Measurements from ENCODE around the gene CCL20. TPM values are rescaled to one million over a fixed set of nuclear protein-coding genes. Genes with fewer than 3 reads are reported as not detected.
"Not testable (repeated sequence)": the region's sequence is repeated elsewhere in the genome, so short reads cannot be mapped to it uniquely, and the experiment has no call there.

Gene CCL20
- total RNA-seq, 1 donor from 2014 or later, result not detected

DNA sequence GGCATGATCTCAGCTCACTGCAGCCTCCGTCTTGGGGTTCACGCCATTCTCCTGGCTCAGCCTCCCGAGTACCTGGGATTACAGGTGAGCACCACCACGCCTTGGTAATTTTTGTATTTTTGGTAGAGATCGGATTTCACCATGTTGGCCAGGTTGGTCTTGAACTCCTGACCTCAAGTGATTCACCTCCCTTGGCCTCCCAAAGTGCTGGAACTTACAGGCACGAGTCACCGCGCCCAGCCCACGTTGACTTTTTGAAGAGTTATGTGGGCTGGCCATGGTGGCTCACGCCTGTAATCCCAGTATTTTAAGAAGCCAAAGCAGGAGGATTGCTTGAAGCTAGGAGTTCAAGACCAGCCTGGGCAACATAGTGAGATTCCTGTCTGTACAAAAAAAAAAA is 20.8 kb downstream of the CCL20 start:
- H3K27ac Mint-ChIP-seq, result no peak overlapping the region
- no peaks in the 10 kb centered on the region for H3K4me1 Mint-ChIP-seq
- intact Hi-C loops (cut with micrococcal nuclease), result no loop called here
- H3K27me3 Mint-ChIP-seq, result peaks cover 6% of the 10 kb centered on the region
- TF ChIP-seq, protein P1, sequence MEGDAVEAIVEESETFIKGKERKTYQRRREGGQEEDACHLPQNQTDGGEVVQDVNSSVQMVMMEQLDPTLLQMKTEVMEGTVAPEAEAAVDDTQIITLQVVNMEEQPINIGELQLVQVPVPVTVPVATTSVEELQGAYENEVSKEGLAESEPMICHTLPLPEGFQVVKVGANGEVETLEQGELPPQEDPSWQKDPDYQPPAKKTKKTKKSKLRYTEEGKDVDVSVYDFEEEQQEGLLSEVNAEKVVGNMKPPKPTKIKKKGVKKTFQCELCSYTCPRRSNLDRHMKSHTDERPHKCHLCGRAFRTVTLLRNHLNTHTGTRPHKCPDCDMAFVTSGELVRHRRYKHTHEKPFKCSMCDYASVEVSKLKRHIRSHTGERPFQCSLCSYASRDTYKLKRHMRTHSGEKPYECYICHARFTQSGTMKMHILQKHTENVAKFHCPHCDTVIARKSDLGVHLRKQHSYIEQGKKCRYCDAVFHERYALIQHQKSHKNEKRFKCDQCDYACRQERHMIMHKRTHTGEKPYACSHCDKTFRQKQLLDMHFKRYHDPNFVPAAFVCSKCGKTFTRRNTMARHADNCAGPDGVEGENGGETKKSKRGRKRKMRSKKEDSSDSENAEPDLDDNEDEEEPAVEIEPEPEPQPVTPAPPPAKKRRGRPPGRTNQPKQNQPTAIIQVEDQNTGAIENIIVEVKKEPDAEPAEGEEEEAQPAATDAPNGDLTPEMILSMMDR (IDR thresholded peaks at IDR 0.05), result no peak
- ChIA-PET POLR2A (interaction anchor here (0.7 kb wide), 1 partner anchor 74 kb away, joined by 3 read pairs; no protein-coding TSS in a partner anchor), CTCF (no interaction called here)
- H3K4me3 Mint-ChIP-seq, result no peak overlapping the region
- H3K36me3 Mint-ChIP-seq (ENCODE audit: low read depth), result no peaks in the 10 kb centered on the region
- ATAC-seq (ENCODE audit: low read depth) (no peak), DNase-seq (no peak)
- no peaks in the 10 kb centered on the region for H3K9me3 Mint-ChIP-seq

GRCh38 chr2:227834916-227835650 is 21.4 kb downstream of the CCL20 start:
- ChIA-PET CTCF (no interaction called here), POLR2A (interaction anchor here (0.7 kb wide), 1 partner anchor 74 kb away, joined by 3 read pairs; no protein-coding TSS in a partner anchor)
- TF ChIP-seq, protein P1 (IDR thresholded peaks at IDR 0.05), result no peak
- no peak overlapping the region for H3K4me3 Mint-ChIP-seq
- ATAC-seq (ENCODE audit: low read depth), result no peak
- intact Hi-C loops (cut with micrococcal nuclease), result no loop called here
- H3K4me1 Mint-ChIP-seq, result no peaks in the 10 kb centered on the region
- peaks cover 6% of the 10 kb centered on the region for H3K27me3 Mint-ChIP-seq
- no peak overlapping the region for H3K27ac Mint-ChIP-seq
- no peaks in the 10 kb centered on the region for H3K9me3 Mint-ChIP-seq
- no peak for DNase-seq
- H3K36me3 Mint-ChIP-seq (ENCODE audit: low read depth), result no peaks in the 10 kb centered on the region

GRCh38 chr2:227839339-227840129 is 25.9 kb downstream of the CCL20 start:
- ATAC-seq (ENCODE audit: low read depth); CTCF ChIA-PET; POLR2A ChIA-PET; H3K4me3 Mint-ChIP-seq; H3K27me3 Mint-ChIP-seq; H3K9me3 Mint-ChIP-seq; H3K27ac Mint-ChIP-seq; H3K36me3 Mint-ChIP-seq (ENCODE audit: low read depth); intact Hi-C loops (cut with micrococcal nuclease); DNase-seq; H3K4me1 Mint-ChIP-seq: not testable (repeated sequence)

DNA sequence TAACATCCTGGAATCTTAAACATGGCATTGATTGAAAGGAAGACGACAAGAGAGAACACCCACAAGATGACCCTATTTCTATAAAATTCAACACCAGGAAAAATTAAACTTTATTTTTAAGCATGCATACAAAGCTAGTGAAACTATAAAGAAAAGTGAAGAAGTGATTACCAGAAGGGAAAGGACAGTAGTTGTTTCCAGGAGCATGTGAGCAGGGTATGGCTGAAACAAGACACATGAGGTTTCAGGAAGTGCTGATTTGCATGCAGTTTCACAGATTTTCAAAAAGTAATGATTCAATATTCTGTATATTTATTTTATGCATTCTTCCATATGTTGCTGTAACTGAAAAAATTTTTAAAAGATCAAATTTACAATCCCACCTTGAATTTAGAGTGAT is 33.2 kb downstream of the CCL20 start:
- peaks cover 6% of the 10 kb centered on the region for H3K27me3 Mint-ChIP-seq
- CTCF ChIA-PET, result no interaction called here
- POLR2A ChIA-PET, result no interaction called here
- no peak for DNase-seq
- H3K27ac Mint-ChIP-seq, result no peak overlapping the region
- H3K9me3 Mint-ChIP-seq, result no peaks in the 10 kb centered on the region
- TF ChIP-seq, protein P1 (IDR thresholded peaks at IDR 0.05), result no peak
- H3K4me3 Mint-ChIP-seq, result no peak overlapping the region
- no peak for ATAC-seq (ENCODE audit: low read depth)
- intact Hi-C loops (cut with micrococcal nuclease), result no loop called here
- H3K4me1 Mint-ChIP-seq, result no peaks in the 10 kb centered on the region
- no peaks in the 10 kb centered on the region for H3K36me3 Mint-ChIP-seq (ENCODE audit: low read depth)

DNA sequence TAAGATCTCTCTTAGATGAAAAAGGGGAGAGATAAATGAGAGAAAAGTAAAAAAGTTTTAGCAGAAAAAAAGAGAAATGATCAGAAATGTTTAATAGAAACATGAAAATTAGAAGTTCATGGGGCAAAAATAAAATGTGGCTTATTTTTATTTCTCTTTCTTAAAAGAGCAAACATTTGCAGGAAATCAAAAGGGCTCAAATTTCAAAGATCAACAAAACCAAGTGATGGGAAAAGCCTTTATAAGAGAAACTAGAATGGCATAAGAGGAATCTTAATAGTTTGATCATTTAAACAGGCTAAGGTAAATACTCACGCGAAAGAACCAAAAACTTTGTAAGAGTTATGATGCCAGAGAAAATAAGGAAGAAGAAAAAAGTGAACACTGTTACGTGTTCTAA is 34.5 kb downstream of the CCL20 start:
- intact Hi-C loops (cut with micrococcal nuclease), result no loop called here
- ATAC-seq (ENCODE audit: low read depth) (no peak), DNase-seq (no peak)
- H3K27ac Mint-ChIP-seq, result no peak overlapping the region
- CTCF ChIA-PET, result no interaction called here
- H3K4me1 Mint-ChIP-seq, result no peaks in the 10 kb centered on the region
- TF ChIP-seq, protein P1 (IDR thresholded peaks at IDR 0.05), result no peak
- peaks cover 2% of the 10 kb centered on the region for H3K27me3 Mint-ChIP-seq
- H3K4me3 Mint-ChIP-seq, result no peak overlapping the region
- no peaks in the 10 kb centered on the region for H3K9me3 Mint-ChIP-seq
- POLR2A ChIA-PET, result no interaction called here
- H3K36me3 Mint-ChIP-seq (ENCODE audit: low read depth), result no peaks in the 10 kb centered on the region

Measured in activated B cell treated with CpG ODN at 0.5 μM for 24 hours (primary cell).